ENCODE data around the gene ITIH3.

ITIH3 gene

GRCh38 chr3:52845157-52845556 lies 50.6 kb downstream of the ITIH3 start:
- no peak for DNase-seq (ENCODE audit: low spot score)

GRCh38 chr3:52845691-52846431 lies 51.3 kb downstream of the ITIH3 start:
- DNase-seq (ENCODE audit: low spot score), result peak; percentile 54

- no peak for DNase-seq (ENCODE audit: low spot score)
These were observed 51.9 kb downstream of the ITIH3 start for GRCh38 chr3:52846432-52846965.

- no peak for DNase-seq (ENCODE audit: low spot score)
These were observed 52.6 kb downstream of the ITIH3 start for GRCh38 chr3:52847241-52847640.

- DNase-seq (ENCODE audit: low spot score), result no peak
These were observed 53.1 kb downstream of the ITIH3 start for GRCh38 chr3:52847726-52848125.

GRCh38 chr3:52848617-52849016 lies 54.0 kb downstream of the ITIH3 start:
- no peak for DNase-seq (ENCODE audit: low spot score)

- DNase-seq (ENCODE audit: low spot score), result no peak
These were observed 55.1 kb downstream of the ITIH3 start for GRCh38 chr3:52849656-52850055.

GRCh38 chr3:52851348-52851747 lies 56.8 kb downstream of the ITIH3 start:
- DNase-seq (ENCODE audit: low spot score), result peak; percentile 78

- no peak for DNase-seq (ENCODE audit: low spot score)
These were observed 57.8 kb downstream of the ITIH3 start for GRCh38 chr3:52852419-52852818.

GRCh38 chr3:52854013-52854412 lies 59.4 kb downstream of the ITIH3 start:
- DNase-seq (ENCODE audit: low spot score), result no peak

- no peak for DNase-seq (ENCODE audit: low spot score)
These were observed 62.1 kb downstream of the ITIH3 start for GRCh38 chr3:52856666-52857065.

- no peak for DNase-seq (ENCODE audit: low spot score)
These were observed 62.5 kb downstream of the ITIH3 start for GRCh38 chr3:52857133-52857532.

- no peak for DNase-seq (ENCODE audit: low spot score)
These were observed 63.3 kb downstream of the ITIH3 start for GRCh38 chr3:52857864-52858263.
